Caco-2 (cell line): ENCODE data around the gene NDUFA9. TPM values are rescaled to one million over a fixed set of nuclear protein-coding genes. Genes with fewer than 3 reads are reported as not detected.

ENCODE experiments used
- BruUV-seq: library from RNA; stranded (reverse); fragments of 400-500 nt; replicated peaks from 2 replicates; lab custom pipeline; 2021; lab: Mats Ljungman, UMichigan
- CTCF ChIA-PET: fragments of 300-600 bp; sonication (Branson Sonifier 250); formaldehyde crosslinking; loops from one replicate; lab custom pipeline; 2022; ENCODE audit warnings: antibody characterized with exemption; lab: Charles Lee
- POLR2A ChIA-PET: fragments of 300-600 bp; sonication (Branson Sonifier 250); formaldehyde crosslinking; loops from one replicate; lab custom pipeline; 2022; ENCODE audit warnings: antibody characterized with exemption; lab: Charles Lee
- DNase-seq, 2 experiments: peaks; one replicate each; pipeline versions ENCODE4 v3.0.0 to v3.0.0-alpha.2; 2020 to 2022
- H3K27me3 ChIP-seq: replicated peaks from 2 replicates; pipeline ENCODE4 v1.6.0; 2011; ENCODE audit warnings: low read length; ENCODE audit not compliant: control insufficient read depth, insufficient read depth
- H3K36me3 ChIP-seq: 2 replicates; pipeline ENCODE4 v1.5.1; 2011; ENCODE audit warnings: low read length; ENCODE audit not compliant: control insufficient read depth, insufficient read depth
- H3K4me1 ChIP-seq: fragments of 250-450 bp; sonication (Bioruptor Pico); 2 replicates; pipeline ENCODE4 v1.5.1; 2020; ENCODE audit warnings: mild to moderate bottlenecking
- H3K4me3 ChIP-seq: 2 replicates; pipeline ENCODE4 v1.5.1; 2011; ENCODE audit warnings: low read depth, mild to moderate bottlenecking, control low read depth, low read length
- H3K9me3 ChIP-seq: fragments of 250-450 bp; sonication (Bioruptor Pico); 2 replicates; pipeline ENCODE4 v1.5.1; 2020; ENCODE audit warnings: mild to moderate bottlenecking, moderate library complexity
- H3K27ac Mint-ChIP-seq: one replicate; pipeline ENCODE4 v1.8.0; 2022; ENCODE audit warnings: mixed read lengths; ENCODE audit not compliant: unreplicated experiment
- H3K27me3 Mint-ChIP-seq: one replicate; pipeline ENCODE4 v1.8.0; 2022; ENCODE audit warnings: mixed read lengths; ENCODE audit not compliant: insufficient read depth, unreplicated experiment
- H3K36me3 Mint-ChIP-seq: one replicate; pipeline ENCODE4 v1.8.0; 2022; ENCODE audit warnings: mild to moderate bottlenecking, mixed read lengths; ENCODE audit not compliant: insufficient read depth, unreplicated experiment
- H3K4me1 Mint-ChIP-seq: one replicate; pipeline ENCODE4 v1.8.0; 2022; ENCODE audit warnings: low read depth, mixed read lengths; ENCODE audit not compliant: unreplicated experiment
- H3K4me3 Mint-ChIP-seq: one replicate; pipeline ENCODE4 v1.8.0; 2022; ENCODE audit warnings: mild to moderate bottlenecking, moderate library complexity, mixed read lengths; ENCODE audit not compliant: unreplicated experiment
- H3K9me3 Mint-ChIP-seq: one replicate; pipeline ENCODE4 v1.8.0; 2022; ENCODE audit warnings: mixed read lengths; ENCODE audit not compliant: unreplicated experiment
- CTCF ChIP-seq, 2 experiments: fragments of 200-600 bp in 1 of 2; IDR thresholded peaks; 1 replicate in 1 of 2; 2 replicates in 1 of 2; pipeline versions ENCODE4 v1.5.1 to v1.8.0; 2011 to 2022; ENCODE audit warnings: antibody characterized with exemption in 1 of 2, control low read depth in 1 of 2, inconsistent platforms in 1 of 2, low read depth in 1 of 2, low read length in 1 of 2, mild to moderate bottlenecking in 1 of 2, moderate library complexity in 1 of 2; ENCODE audit not compliant: insufficient read depth in 1 of 2, severe bottlenecking in 1 of 2, unreplicated experiment in 1 of 2
- intact Hi-C: fragments of 100-400 bp; cut with micrococcal nuclease; formaldehyde crosslinking; loops from one replicate; pipeline ENCODE4 v1.10.0; 2022; ENCODE audit not compliant: unreplicated experiment
- total RNA-seq: library from RNA; stranded (reverse); gene quantifications from 2 replicates; pipeline ENCODE4 v1.2.3, GENCODE V29; 2022

Gene NDUFA9
- total RNA-seq, 1 experiment from 2014 or later: 263 TPM

DNA sequence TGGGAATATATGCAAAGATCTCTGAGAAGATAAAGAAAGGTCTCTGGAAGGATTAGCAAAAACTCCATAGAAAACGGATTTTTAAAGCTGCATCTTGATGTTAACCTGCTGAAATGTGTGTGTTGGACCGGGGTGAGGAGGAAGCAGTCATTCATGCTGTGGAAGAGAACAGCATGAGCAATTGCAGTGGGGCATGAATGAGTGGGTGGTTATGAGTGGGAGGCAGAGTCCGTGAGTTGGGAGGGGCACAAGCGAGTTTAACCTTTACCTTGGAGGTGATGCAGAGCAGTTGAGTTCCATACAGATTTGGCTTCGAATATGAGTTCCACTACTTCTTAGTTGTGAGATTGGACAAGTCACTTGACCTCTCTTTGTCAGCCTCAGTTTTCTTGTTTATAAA, 41.8 kb downstream of the NDUFA9 start:
- Mint-ChIP-seq H3K27me3 (no peaks in the 10 kb centered on the region), H3K4me3 (no peak overlapping the region)
- intact Hi-C loops: no loop called here

More for the DNA sequence above, 41.8 kb downstream of the NDUFA9 start:
- no TSS peak for BruUV-seq
- ChIA-PET POLR2A (no interaction called here), CTCF (no interaction called here)
- Histone ChIP-seq H3K4me1 (no peaks in the 10 kb centered on the region), H3K4me3 (no peak overlapping the region), H3K36me3 (peaks cover 5% of the 10 kb centered on the region), H3K9me3 (no peaks in the 10 kb centered on the region), H3K27me3 (no peaks in the 10 kb centered on the region)
- H3K36me3 Mint-ChIP-seq: peaks cover 9% of the 10 kb centered on the region
- TF ChIP-seq CTCF (IDR thresholded peaks at IDR 0.05; ENCODE audit: insufficient read depth in 1 of 2, low read depth in 1 of 2, low read length in 1 of 2, severe bottlenecking in 1 of 2, unreplicated experiment in 1 of 2): no peak
- DNase-seq: no peak
- no peaks in the 10 kb centered on the region for H3K4me1 Mint-ChIP-seq
- H3K27ac Mint-ChIP-seq: no peak overlapping the region
- H3K9me3 Mint-ChIP-seq: no peaks in the 10 kb centered on the region

Other genes with a start within 250 kb of the NDUFA9 start
- gene FGF6, start 203.3 kb upstream of the NDUFA9 start, total RNA-seq: not detected in 2 replicates
- gene RAD51AP1, start 110.2 kb upstream of the NDUFA9 start, total RNA-seq: 86.2 and 87.4 TPM in 2 replicates
- 7.7 and 9.3 TPM in 2 replicates for gene DYRK4, start 86.9 kb upstream of the NDUFA9 start, total RNA-seq
- gene AKAP3, start 63 bp upstream of the NDUFA9 start, total RNA-seq: 1.6 and 3.2 TPM in 2 replicates
- not detected in 2 replicates for gene GALNT8, start 71.3 kb downstream of the NDUFA9 start, total RNA-seq